GM12878 (cell line): ENCODE results near the gene PRR5L. TPM values are rescaled to one million over a fixed set of nuclear protein-coding genes. Genes with fewer than 3 reads are reported as not detected.

Experiments
- ATAC-seq: fragments of 200-7000 bp; cut with Tn5 transposase; 3 replicates; pipeline ENCODE4 v1.9.1; 2020; ENCODE audit warnings: mild to moderate bottlenecking, moderate library complexity
- BruUV-seq: library from RNA; stranded (reverse); fragments of 400-500 nt; replicated peaks from 2 replicates; lab custom pipeline; 2021; lab: Mats Ljungman, UMichigan
- CTCF ChIA-PET: fragments of 300-600 bp; sonication (Branson Sonifier 250); formaldehyde crosslinking; extraction: SDS; loops from one replicate; lab custom pipeline; 2021; ENCODE audit warnings: inconsistent platforms; lab: Yijun Ruan, JAX
- POLR2A ChIA-PET: fragments of 350-600 bp; formaldehyde crosslinking; extraction: SDS; loops from one replicate; lab custom pipeline; 2021; ENCODE audit warnings: inconsistent platforms; lab: Charles Lee
- RAD21 ChIA-PET: fragments of 300-600 bp; sonication (Branson Sonifier 250); formaldehyde crosslinking; loops from one replicate; lab custom pipeline; 2023; ENCODE audit warnings: antibody characterized with exemption; ENCODE audit not compliant: unreplicated experiment; lab: Charles Lee
- SMC1A ChIA-PET: fragments of 300-600 bp; sonication (Branson Sonifier 250); formaldehyde crosslinking; loops from one replicate; lab custom pipeline; 2023; ENCODE audit not compliant: unreplicated experiment, uncharacterized antibody; lab: Charles Lee
- DNase-seq: peaks from one replicate; pipeline ENCODE4 v3.0.0-alpha.2; 2011; ENCODE audit warnings: low read depth, low spot score
- FAIRE-seq: peaks from 3 replicates; lab custom pipeline; 2011; peaks lifted over from hg19 to GRCh38; lab: Jason Lieb, UNC
- H2AFZ ChIP-seq: 2 replicates; pipeline ENCODE4 v1.6.0; 2011; ENCODE audit warnings: low read depth, low read length, control low read depth; ENCODE audit not compliant: control insufficient read depth
- H3K27ac ChIP-seq: 2 replicates; pipeline ENCODE4 v1.5.1; 2011; ENCODE audit warnings: control low read depth; ENCODE audit not compliant: control insufficient read depth, insufficient read depth
- H3K27me3 ChIP-seq, 2 experiments: replicated peaks in 1 of 2; 2 replicates each; pipeline versions ENCODE4 v1.6.0 to v1.6.1; 2011; ENCODE audit warnings: low read length in 1 of 2; ENCODE audit not compliant: control insufficient read depth in 2 of 2, insufficient read depth in 2 of 2
- H3K36me3 ChIP-seq, 2 experiments: 2 replicates each; pipeline ENCODE4 v1.5.1; 2011; ENCODE audit warnings: low read length in 1 of 2; ENCODE audit not compliant: control insufficient read depth in 2 of 2, insufficient read depth in 2 of 2
- H3K4me1 ChIP-seq: 2 replicates; pipeline ENCODE4 v1.6.1; 2011; ENCODE audit warnings: mild to moderate bottlenecking, low read length, moderate library complexity, mixed read lengths; ENCODE audit not compliant: control insufficient read depth, insufficient read depth
- H3K4me2 ChIP-seq: 2 replicates; pipeline ENCODE4 v1.6.0; 2011; ENCODE audit warnings: control low read depth; ENCODE audit not compliant: control insufficient read depth, insufficient read depth
- H3K4me3 ChIP-seq: fragments of 200-600 bp; sonication (generic); 2 replicates; pipeline ENCODE4 v1.5.1; 2016
- H3K79me2 ChIP-seq: 2 replicates; pipeline ENCODE4 v1.6.0; 2011; ENCODE audit warnings: low read length; ENCODE audit not compliant: control insufficient read depth, insufficient read depth
- H3K9ac ChIP-seq: 2 replicates; pipeline ENCODE4 v1.8.0; 2011; ENCODE audit warnings: low read length, control low read depth, mixed read lengths; ENCODE audit not compliant: control insufficient read depth, insufficient read depth
- H3K9me3 ChIP-seq: replicated peaks from 3 replicates; pipeline ENCODE4 v1.5.1; 2011; ENCODE audit warnings: mild to moderate bottlenecking, low read length; ENCODE audit not compliant: control insufficient read depth, insufficient read depth
- H4K20me1 ChIP-seq: 2 replicates; pipeline ENCODE4 v1.6.0; 2011; ENCODE audit not compliant: control insufficient read depth, insufficient read depth
- ATF3 ChIP-seq: IDR thresholded peaks from 2 replicates; pipeline ENCODE4 v1.6.1; 2011; ENCODE audit warnings: low read depth, mild to moderate bottlenecking, low read length, moderate library complexity, borderline replicate concordance; ENCODE audit errors: extremely low read depth
- BRCA1 ChIP-seq: IDR thresholded peaks from 2 replicates; pipeline ENCODE4 v1.6.1; 2011; ENCODE audit warnings: low read depth, low read length, improper control_type of control experiment
- CBFB ChIP-seq: IDR thresholded peaks from 2 replicates; pipeline ENCODE4 v1.6.1; 2016; ENCODE audit warnings: antibody characterized with exemption, low read depth
- CBX3 ChIP-seq: fragments of 200-600 bp; sonication (generic); IDR thresholded peaks from 2 replicates; pipeline ENCODE4 v1.6.1; 2016; ENCODE audit warnings: low read depth, borderline replicate concordance
- CHD1 ChIP-seq: IDR thresholded peaks from 2 replicates; pipeline ENCODE4 v1.6.1; 2012; ENCODE audit warnings: low read depth, low read length, improper control_type of control experiment
- CREM ChIP-seq: IDR thresholded peaks from 2 replicates; pipeline ENCODE4 v1.6.1; 2014; ENCODE audit warnings: antibody characterized with exemption, low read depth
- FOS ChIP-seq: IDR thresholded peaks from 3 replicates; pipeline ENCODE4 v1.6.1; 2011; ENCODE audit warnings: borderline replicate concordance; ENCODE audit not compliant: insufficient read length; ENCODE audit errors: extremely low read depth
- IRF3 ChIP-seq: fragments of 450-650 bp; IDR thresholded peaks from 2 replicates; pipeline ENCODE4 v1.6.1; 2014; ENCODE audit warnings: mild to moderate bottlenecking
- KAT2A ChIP-seq: conservative IDR thresholded peaks from 2 replicates; pipeline ENCODE4 v1.6.1; 2011; ENCODE audit warnings: low read depth, low read length; ENCODE audit not compliant: control insufficient read depth
- PAX5 ChIP-seq: IDR thresholded peaks from 2 replicates; pipeline ENCODE4 v1.6.1; 2011; ENCODE audit warnings: low read depth, low read length, borderline replicate concordance
- RBBP5 ChIP-seq: fragments of 200-600 bp; sonication (generic); conservative IDR thresholded peaks from 2 replicates; pipeline ENCODE4 v1.6.1; 2016
- SIN3A ChIP-seq: IDR thresholded peaks from 2 replicates; pipeline ENCODE4 v1.6.1; 2012; ENCODE audit warnings: low read depth, low read length, improper control_type of control experiment
- SREBF2 ChIP-seq: IDR thresholded peaks from 2 replicates; pipeline ENCODE4 v1.6.1; 2012; ENCODE audit warnings: mild to moderate bottlenecking, low read length
- SUZ12 ChIP-seq: fragments of 200-600 bp; sonication (generic); IDR thresholded peaks from one replicate; pipeline ENCODE4 v1.6.1; 2018; ENCODE audit warnings: antibody characterized with exemption, mild to moderate bottlenecking; ENCODE audit not compliant: unreplicated experiment
- TAF1 ChIP-seq: IDR thresholded peaks from 2 replicates; pipeline ENCODE4 v1.6.1; 2011; ENCODE audit warnings: mild to moderate bottlenecking, low read depth, low read length, borderline replicate concordance
- ZBTB11 ChIP-seq: fragments of 450-650 bp; formaldehyde crosslinking; IDR thresholded peaks from 2 replicates; pipeline ENCODE4 v1.5.0; 2022; ENCODE audit warnings: mild to moderate bottlenecking, missing genetic modification characterization
- ZBTB4 ChIP-seq: fragments of 450-650 bp; formaldehyde crosslinking; IDR thresholded peaks from 2 replicates; pipeline ENCODE4 v1.4.0; 2022; ENCODE audit warnings: mild to moderate bottlenecking, moderate library complexity
- ZNF274 ChIP-seq: IDR thresholded peaks from one replicate; pipeline ENCODE4 v1.8.0; 2011; ENCODE audit not compliant: insufficient read length, insufficient read depth
- WGBS: methylation state at CpG from one replicate; pipeline ENCODE4 v1.1.6; 2016; ENCODE audit warnings: low lambda C conversion rate; ENCODE audit not compliant: insufficient replicate concordance, insufficient coverage; ENCODE audit errors: missing lambda C conversion rate; 5-methylcytosine and 5-hydroxymethylcytosine counted together
- in situ Hi-C: fragments of 300-500 bp; cut with MboI; formaldehyde crosslinking; loops from 9 replicates; pipeline ENCODE4 v1.14.3; 2018; ENCODE audit warnings: mixed read lengths
- intact Hi-C: fragments of 100-400 bp; cut with micrococcal nuclease; formaldehyde crosslinking; loops from one replicate; pipeline ENCODE4 v1.14.2; 2022; ENCODE audit not compliant: unreplicated experiment
- polyA plus RNA-seq, 11 experiments: library from polyadenylated mRNA; depleted of rRNA in 4 of 11; unstranded in 6 of 11; stranded (reverse) in 5 of 11; fragments of >200 nt; fragmentation: Nextera tagmentation in 4 of 11; fragmentation: Illumina TruSeq in 1 of 11; extraction: Ambion mirVana in 4 of 11; extraction: Trizol in 1 of 11; gene quantifications; 1 replicate in 1 of 11; 2 replicates in 10 of 11; pipeline versions ENCODE4 v1.2.1 to v1.2.3, GENCODE V29; 2011 to 2016; ENCODE audit warnings: inconsistent platforms in 2 of 11, missing spikeins in 2 of 11, low read depth in 1 of 11
- total RNA-seq, 4 experiments: library from RNA; depleted of rRNA in 3 of 4; stranded (reverse); fragments of >200 nt in 3 of 4; fragmentation: Illumina TruSeq in 1 of 4; extraction: Trizol in 1 of 4; gene quantifications; 2 replicates each; pipeline versions ENCODE4 v1.2.1 to v1.2.3, GENCODE V29; 2013 to 2021

Gene PRR5L
- total and polyA plus RNA-seq, 10 of the 15 experiments (the other 5 are each of a cell fraction or from before 2014, with no cell fraction given): 0.11 to 4.2 (median 0.67) TPM; not detected in 1

- TF ChIP-seq SUZ12 (no peak), ATF3 (no peak), CBX3 (no peak), SIN3A (no peak), CREM (no peak), TAF1 (no peak), ZBTB11 (CRISPR knock-in tag) (no peak), CBFB (no peak), FOS (no peak), BRCA1 (no peak), CHD1 (no peak), SREBF2 (no peak), ZBTB4 (CRISPR knock-in tag) (no peak), IRF3 (no peak), RBBP5 (no peak), PAX5 (no peak), KAT2A (no peak), ZNF274 (no peak)
- H4K20me1 ChIP-seq: no peaks in the 10 kb centered on the region
- no peak overlapping the region for H3K4me2 ChIP-seq
- in situ Hi-C loops (no loop called here), intact Hi-C loops (no loop called here)
- 54% methylated on average over 11 of the region's 11 CpGs for WGBS
- no peaks in the 10 kb centered on the region; a peak in 1 of 4 replicates for H3K27me3 ChIP-seq
- no peak overlapping the region for H2AFZ ChIP-seq
- H3K79me2 ChIP-seq: no peaks in the 10 kb centered on the region
- no peak for ATAC-seq
- FAIRE-seq: no peak
- SMC1A ChIA-PET: interaction anchor here (1.1 kb wide), 1 partner anchor 23 kb away, joined by 4 read pairs; no protein-coding TSS in a partner anchor
- POLR2A ChIA-PET: no interaction called here
- RAD21 ChIA-PET: no interaction called here
- H3K4me1 ChIP-seq: peaks cover 5% of the 10 kb centered on the region
- CTCF ChIA-PET: no interaction called here
- H3K36me3 ChIP-seq: no peaks in the 10 kb centered on the region
- H3K27ac ChIP-seq: no peak overlapping the region
- DNase-seq: no peak
- no peak overlapping the region for H3K9ac ChIP-seq
- H3K4me3 ChIP-seq: no peak overlapping the region
- H3K9me3 ChIP-seq: no peaks in the 10 kb centered on the region
- no TSS peak for BruUV-seq
Observed at GRCh38 chr11:36455658-36456111, 159.6 kb downstream of the PRR5L start.
